ENCODE data around the gene KCNA10.

DNA sequence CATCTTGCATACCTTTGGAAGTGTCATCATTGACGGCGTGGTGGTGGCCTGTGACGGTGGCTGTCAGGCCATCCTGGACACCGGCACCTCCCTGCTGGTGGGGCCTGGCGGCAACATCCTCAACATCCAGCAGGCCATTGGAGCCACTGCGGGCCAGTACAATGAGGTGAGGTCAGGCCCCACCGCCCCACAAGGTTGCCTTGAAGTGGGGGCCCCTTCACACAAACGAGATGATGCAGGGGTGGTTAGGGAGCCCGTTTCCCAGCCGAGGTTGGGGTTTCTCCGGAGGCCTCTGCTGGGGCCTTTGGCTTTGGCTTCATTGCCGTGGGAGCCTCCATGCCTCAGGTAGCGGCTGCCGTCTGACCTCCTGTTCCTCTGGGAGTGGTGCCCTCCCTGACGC lies 29.6 kb downstream of the KCNA10 start:
- TF ChIP-seq, protein P1, sequence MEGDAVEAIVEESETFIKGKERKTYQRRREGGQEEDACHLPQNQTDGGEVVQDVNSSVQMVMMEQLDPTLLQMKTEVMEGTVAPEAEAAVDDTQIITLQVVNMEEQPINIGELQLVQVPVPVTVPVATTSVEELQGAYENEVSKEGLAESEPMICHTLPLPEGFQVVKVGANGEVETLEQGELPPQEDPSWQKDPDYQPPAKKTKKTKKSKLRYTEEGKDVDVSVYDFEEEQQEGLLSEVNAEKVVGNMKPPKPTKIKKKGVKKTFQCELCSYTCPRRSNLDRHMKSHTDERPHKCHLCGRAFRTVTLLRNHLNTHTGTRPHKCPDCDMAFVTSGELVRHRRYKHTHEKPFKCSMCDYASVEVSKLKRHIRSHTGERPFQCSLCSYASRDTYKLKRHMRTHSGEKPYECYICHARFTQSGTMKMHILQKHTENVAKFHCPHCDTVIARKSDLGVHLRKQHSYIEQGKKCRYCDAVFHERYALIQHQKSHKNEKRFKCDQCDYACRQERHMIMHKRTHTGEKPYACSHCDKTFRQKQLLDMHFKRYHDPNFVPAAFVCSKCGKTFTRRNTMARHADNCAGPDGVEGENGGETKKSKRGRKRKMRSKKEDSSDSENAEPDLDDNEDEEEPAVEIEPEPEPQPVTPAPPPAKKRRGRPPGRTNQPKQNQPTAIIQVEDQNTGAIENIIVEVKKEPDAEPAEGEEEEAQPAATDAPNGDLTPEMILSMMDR (IDR thresholded peaks at IDR 0.05): no peak
- TF ChIP-seq POLR2A (IDR thresholded peaks at IDR 0.05): no peak

Data from prostate gland (tissue), 2 donors.